IMR-90 (cell line): ENCODE measurements around the gene PHACTR2. TPM values are rescaled to one million over a fixed set of nuclear protein-coding genes. Genes with fewer than 3 reads are reported as not detected.

Source experiments
- ATAC-seq: fragments of 200-7000 bp; cut with Tn5 transposase; 2 replicates; pipeline ENCODE4 v1.9.1; 2020; ENCODE audit warnings: low read depth, mild to moderate bottlenecking, moderate library complexity
- BruUV-seq: library from RNA; stranded (reverse); fragments of 400-500 nt; replicated peaks from 2 replicates; lab custom pipeline; 2021; lab: Mats Ljungman, UMichigan
- CTCF ChIA-PET: fragments of 300-600 bp; formaldehyde crosslinking; extraction: SDS; loops from one replicate; lab custom pipeline; 2021; ENCODE audit warnings: antibody characterized with exemption; lab: Yijun Ruan, JAX
- POLR2A ChIA-PET: fragments of 300-600 bp; sonication (Branson Sonifier 250); formaldehyde crosslinking; loops from one replicate; lab custom pipeline; 2022; ENCODE audit warnings: antibody characterized with exemption; ENCODE audit not compliant: unreplicated experiment; lab: Charles Lee
- DNase-seq: peaks from one replicate; pipeline ENCODE4 v3.0.0; 2013
- H2AFZ ChIP-seq: replicated peaks from 2 replicates; pipeline ENCODE3; 2013; ENCODE audit warnings: low read length, mild to moderate bottlenecking; ENCODE audit not compliant: poor library complexity
- H2AK5ac ChIP-seq: 2 replicates; pipeline ENCODE4 v1.6.1; 2013; ENCODE audit warnings: low read depth, low read length, inconsistent platforms
- H2AK9ac ChIP-seq: replicated peaks from 2 replicates; pipeline ENCODE3; 2013; ENCODE audit warnings: mild to moderate bottlenecking, low read depth, low read length, moderate library complexity; ENCODE audit not compliant: poor library complexity
- H2BK120ac ChIP-seq: 2 replicates; pipeline ENCODE4 v1.6.1; 2013; ENCODE audit warnings: low read depth, low read length, inconsistent platforms
- H2BK15ac ChIP-seq: 3 replicates; pipeline ENCODE4 v1.6.1; 2013; ENCODE audit warnings: low read depth, low read length, inconsistent platforms
- H2BK20ac ChIP-seq: 2 replicates; pipeline ENCODE4 v1.6.1; 2013; ENCODE audit warnings: low read depth, mild to moderate bottlenecking, inconsistent platforms, low read length, moderate library complexity
- H2BK5ac ChIP-seq: 2 replicates; pipeline ENCODE4 v1.6.1; 2013; ENCODE audit warnings: mild to moderate bottlenecking, low read depth, low read length, inconsistent platforms; ENCODE audit not compliant: poor library complexity, severe bottlenecking
- H3K14ac ChIP-seq: replicated peaks from 2 replicates; pipeline ENCODE4 v1.6.1; 2013; ENCODE audit warnings: low read depth, low read length, inconsistent platforms
- H3K18ac ChIP-seq: 2 replicates; pipeline ENCODE4 v1.6.1; 2013; ENCODE audit warnings: low read depth, low read length, control low read depth
- H3K23ac ChIP-seq: 2 replicates; pipeline ENCODE4 v1.6.1; 2013; ENCODE audit warnings: low read depth, low read length, inconsistent platforms
- H3K27ac ChIP-seq: 2 replicates; pipeline ENCODE4 v1.5.1; 2013; ENCODE audit warnings: mild to moderate bottlenecking, control low read depth, low read length; ENCODE audit not compliant: insufficient read depth
- H3K27me3 ChIP-seq: 2 replicates; pipeline ENCODE4 v1.6.1; 2013; ENCODE audit warnings: low read length; ENCODE audit not compliant: control insufficient read depth, insufficient read depth
- H3K36me3 ChIP-seq: 2 replicates; pipeline ENCODE4 v1.6.1; 2013; ENCODE audit warnings: low read length, mixed read lengths; ENCODE audit not compliant: control insufficient read depth, insufficient read depth
- H3K4ac ChIP-seq: 2 replicates; pipeline ENCODE4 v1.6.1; 2013; ENCODE audit warnings: low read depth, low read length, inconsistent platforms
- H3K4me1 ChIP-seq: 2 replicates; pipeline ENCODE4 v1.6.1; 2013; ENCODE audit warnings: low read length, mixed read lengths; ENCODE audit not compliant: control insufficient read depth, insufficient read depth
- H3K4me2 ChIP-seq: 2 replicates; pipeline ENCODE4 v1.6.1; 2013; ENCODE audit warnings: low read depth, mild to moderate bottlenecking, control low read depth, low read length, moderate library complexity
- H3K4me3 ChIP-seq: 2 replicates; pipeline ENCODE4 v1.5.1; 2013; ENCODE audit warnings: low read depth, mild to moderate bottlenecking, control low read depth, low read length, moderate library complexity; ENCODE audit not compliant: insufficient read depth
- H3K56ac ChIP-seq: 2 replicates; pipeline ENCODE4 v1.6.1; 2013; ENCODE audit warnings: low read length, inconsistent platforms; ENCODE audit not compliant: insufficient read depth; ENCODE audit errors: extremely low read depth
- H3K79me1 ChIP-seq, 2 experiments: 2 replicates each; pipeline ENCODE4 v1.6.1; 2013; ENCODE audit warnings: low read length in 2 of 2, inconsistent platforms in 1 of 2, low read depth in 1 of 2
- H3K9ac ChIP-seq: 2 replicates; pipeline ENCODE4 v1.6.1; 2013; ENCODE audit warnings: low read depth, low read length, control low read depth
- H3K9me1 ChIP-seq: 2 replicates; pipeline ENCODE4 v1.6.1; 2013; ENCODE audit warnings: low read length, inconsistent platforms; ENCODE audit not compliant: insufficient read depth
- H3K9me3 ChIP-seq: 2 replicates; pipeline ENCODE4 v1.6.1; 2013; ENCODE audit warnings: low read length; ENCODE audit not compliant: control insufficient read depth, insufficient read depth
- H4K20me1 ChIP-seq: 2 replicates; pipeline ENCODE4 v1.6.1; 2013; ENCODE audit warnings: low read length, inconsistent platforms; ENCODE audit not compliant: insufficient read depth
- H4K5ac ChIP-seq: 2 replicates; pipeline ENCODE4 v1.6.1; 2013; ENCODE audit warnings: mild to moderate bottlenecking, low read depth, low read length, control low read depth
- H4K8ac ChIP-seq, 2 experiments: 2 replicates each; pipeline ENCODE4 v1.6.1; 2013; ENCODE audit warnings: low read depth in 2 of 2, low read length in 2 of 2, control low read depth in 1 of 2, inconsistent platforms in 1 of 2
- H4K91ac ChIP-seq: 2 replicates; pipeline ENCODE4 v1.6.1; 2013; ENCODE audit warnings: low read depth, low read length, inconsistent platforms; ENCODE audit not compliant: insufficient read depth
- NFE2L2 ChIP-seq: fragments of 150-350 bp; IDR thresholded peaks from 2 replicates; pipeline ENCODE4 v1.6.1; 2016; ENCODE audit warnings: low read depth, mild to moderate bottlenecking, low read length
- WGBS, 2 experiments: methylation state at CpG; one replicate each; pipeline versions ENCODE4 v1.1.5 to v1.1.7; 2013; ENCODE audit warnings: missing lambda C conversion rate in 2 of 2; ENCODE audit not compliant: insufficient read length in 1 of 2; ENCODE audit errors: extremely low coverage in 2 of 2; 5-methylcytosine and 5-hydroxymethylcytosine counted together
- dilution Hi-C: fragments of 300-500 bp; cut with HindIII; formaldehyde crosslinking; loops from one replicate; pipeline ENCODE4 v1.14.3; 2018; ENCODE audit warnings: low sequenced_read_pairs; ENCODE audit not compliant: unreplicated experiment
- in situ Hi-C: fragments of 300-500 bp; cut with MboI; formaldehyde crosslinking; loops from 3 replicates; pipeline ENCODE4 v1.14.3; 2019; ENCODE audit warnings: low sequenced_read_pairs, inconsistent platforms, mixed read lengths
- intact Hi-C: fragments of 100-400 bp; cut with micrococcal nuclease; formaldehyde crosslinking; loops from 2 replicates; pipeline ENCODE4 v1.10.0; 2022
- polyA plus RNA-seq, 3 experiments: library from polyadenylated mRNA; depleted of rRNA; stranded (reverse); fragments of >200 nt; gene quantifications; 2 replicates each; pipeline ENCODE4 v1.2.3, GENCODE V29; 2012; ENCODE audit warnings: low replicate concordance in 1 of 3
- total RNA-seq: library from RNA; depleted of rRNA; stranded (reverse); fragments of >200 nt; gene quantifications from 2 replicates; pipeline ENCODE4 v1.2.3, GENCODE V29; 2012
- TF ChIP-seq, protein P1 (sequence below): fragments of 150-350 bp; IDR thresholded peaks from 2 replicates; pipeline ENCODE4 v1.6.1; 2017; ENCODE audit warnings: mild to moderate bottlenecking, antibody characterized with exemption, low read length, low read depth

The PHACTR2 gene
- total and polyA plus RNA-seq, 2 of the 4 experiments (the other 2 are of a cell fraction), result 14.5 to 74.2 TPM

- ATAC-seq, result no peak
These were observed 200.6 kb downstream of the PHACTR2 start for GRCh38 chr6:143878272-143878760.

More at GRCh38 chr6:143878272-143878760, 200.6 kb downstream of the PHACTR2 start:
- Histone ChIP-seq H3K56ac (no peak overlapping the region), H3K4me1 (no peaks in the 10 kb centered on the region), H2BK120ac (no peak overlapping the region), H3K18ac (no peak overlapping the region), H4K20me1 (no peaks in the 10 kb centered on the region), H3K4ac (no peak overlapping the region), H2BK5ac (no peak overlapping the region), H2AFZ (no peak overlapping the region), H3K36me3 (no peaks in the 10 kb centered on the region), H3K27me3 (no peaks in the 10 kb centered on the region), H2AK5ac (no peak overlapping the region), H3K9ac (no peak overlapping the region), H2AK9ac (no peak overlapping the region), H4K5ac (no peak overlapping the region), H3K27ac (no peak overlapping the region), H3K4me3 (no peak overlapping the region), H3K9me3 (peaks cover 2% of the 10 kb centered on the region; the same call in 1 of the 2 replicates), H2BK15ac (no peak overlapping the region), H4K8ac (no peak overlapping the region), H3K14ac (no peak overlapping the region), H2BK20ac (no peak overlapping the region), H4K91ac (no peak overlapping the region), H3K79me1 (no peaks in the 10 kb centered on the region), H3K4me2 (no peak overlapping the region), H3K9me1 (no peaks in the 10 kb centered on the region), H3K23ac (no peak overlapping the region)
- no TSS peak for BruUV-seq
- intact Hi-C loops, result no loop called here
- CTCF ChIA-PET, result no interaction called here
- in situ Hi-C loops, result no loop called here
- no peak for TF ChIP-seq NFE2L2
- TF ChIP-seq, protein P1, sequence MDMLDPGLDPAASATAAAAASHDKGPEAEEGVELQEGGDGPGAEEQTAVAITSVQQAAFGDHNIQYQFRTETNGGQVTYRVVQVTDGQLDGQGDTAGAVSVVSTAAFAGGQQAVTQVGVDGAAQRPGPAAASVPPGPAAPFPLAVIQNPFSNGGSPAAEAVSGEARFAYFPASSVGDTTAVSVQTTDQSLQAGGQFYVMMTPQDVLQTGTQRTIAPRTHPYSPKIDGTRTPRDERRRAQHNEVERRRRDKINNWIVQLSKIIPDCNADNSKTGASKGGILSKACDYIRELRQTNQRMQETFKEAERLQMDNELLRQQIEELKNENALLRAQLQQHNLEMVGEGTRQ, result no peak
- dilution Hi-C loops, result no loop called here
- no CpG with 5 or more reads among the region's 3 CpGs for WGBS, 2 experiments
- DNase-seq, result no peak
- POLR2A ChIA-PET, result no interaction called here
